Activated CD4-positive, alpha-beta T cell treated with anti-CD3 and anti-CD28 coated beads, Interleukin-2, amount 50 U/mL, for 4 hours (primary cell): ENCODE results near the gene FCRL6.
A peak's percentile ranks its signal among the peaks of the same experiment; 100 is the strongest.

ENCODE experiments used
- DNase-seq, 2 experiments: peaks; one replicate each; pipeline ENCODE4 v3.0.0-alpha.2; 2020

FCRL6 gene

DNA sequence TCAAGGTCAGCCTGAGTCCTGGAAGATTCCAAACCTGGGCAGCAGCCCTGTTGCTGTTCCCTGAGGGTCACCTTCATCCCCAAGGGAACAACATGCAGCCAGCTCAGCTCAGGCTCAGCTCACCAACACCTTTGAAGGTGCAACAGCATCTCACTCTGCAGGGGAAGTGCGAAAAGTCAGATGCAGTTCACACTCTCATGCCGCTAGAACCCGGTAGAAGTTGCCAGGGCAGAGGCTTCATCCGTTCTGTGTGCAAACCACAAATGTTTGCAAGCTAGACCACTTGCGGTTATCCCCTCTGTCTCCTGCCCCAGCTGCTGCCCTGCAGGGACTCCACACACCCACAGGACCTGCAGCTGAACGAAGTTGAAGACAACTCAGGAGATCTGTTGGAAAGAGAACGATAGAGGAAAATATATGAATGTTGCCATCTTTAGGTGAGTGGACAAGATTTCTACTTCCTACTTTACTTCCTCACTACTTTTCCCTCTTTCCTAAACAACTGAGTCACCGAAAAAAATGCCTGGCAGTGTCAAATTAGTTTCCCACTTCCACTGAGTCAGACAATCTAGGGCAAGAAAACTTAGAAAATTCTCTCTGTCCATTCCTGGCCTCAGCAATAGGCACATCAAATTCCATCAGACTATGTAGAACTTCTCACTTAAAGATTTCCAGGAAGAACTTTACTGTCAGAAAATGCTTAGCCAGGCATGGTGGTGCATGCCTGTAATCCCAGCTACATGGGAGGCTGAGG, 1.8 kb upstream of the FCRL6 start:
- no peak for DNase-seq

DNA sequence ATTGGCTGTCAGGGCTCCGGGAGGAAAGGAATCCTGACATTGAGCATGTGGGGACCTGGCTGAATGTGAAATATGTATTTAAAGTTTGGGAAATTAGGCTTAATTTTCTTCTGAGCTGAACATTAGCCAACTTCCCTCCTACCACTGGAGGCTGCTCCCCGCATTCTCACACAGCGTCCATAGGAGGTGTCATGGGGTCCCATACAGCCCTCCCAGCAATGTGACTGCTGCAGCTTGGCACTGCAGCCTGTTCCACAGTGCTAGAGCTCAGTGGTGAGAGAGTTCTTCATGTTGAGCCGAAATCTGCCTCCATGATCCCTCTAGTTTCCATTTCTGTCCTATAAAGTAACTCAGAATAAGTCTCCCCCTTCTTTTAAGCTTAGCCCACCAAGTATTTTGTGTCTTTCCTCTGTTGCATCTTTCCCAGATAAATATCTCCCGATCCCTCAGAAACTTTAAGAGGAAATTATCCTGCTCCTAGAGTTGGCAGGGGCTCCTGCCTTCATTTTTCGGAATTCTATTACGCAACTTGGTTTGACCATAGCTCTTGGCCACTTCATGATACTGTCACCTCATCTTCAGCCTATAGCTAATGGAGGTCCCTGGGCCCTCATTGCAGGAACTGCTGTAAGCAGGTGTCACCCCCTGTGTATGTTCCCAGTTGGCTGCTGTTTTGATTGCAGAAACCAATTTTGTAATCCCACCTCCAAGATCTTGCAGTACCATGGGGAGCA, 2.0 kb downstream of the FCRL6 start:
- DNase-seq, result no peak

DNA sequence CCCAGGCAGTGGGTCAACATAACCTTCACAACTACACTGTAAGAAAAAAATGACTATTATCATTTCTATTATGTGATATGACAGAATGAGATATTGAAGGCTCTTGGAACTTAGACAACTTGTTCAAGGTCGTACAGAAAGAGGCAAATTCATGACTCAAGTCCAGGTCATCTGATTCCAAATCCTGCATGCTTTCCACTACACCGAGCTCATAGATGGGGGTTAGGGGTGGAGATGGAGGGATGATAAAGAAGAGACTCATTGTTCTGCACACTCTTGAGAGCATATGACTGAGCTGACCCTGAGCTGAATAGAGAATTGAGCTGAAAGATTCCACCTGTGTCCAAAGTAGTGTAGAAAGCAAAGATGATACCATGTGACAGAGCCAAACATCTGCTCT, 2.8 kb downstream of the FCRL6 start:
- DNase-seq, result no peak

DNA sequence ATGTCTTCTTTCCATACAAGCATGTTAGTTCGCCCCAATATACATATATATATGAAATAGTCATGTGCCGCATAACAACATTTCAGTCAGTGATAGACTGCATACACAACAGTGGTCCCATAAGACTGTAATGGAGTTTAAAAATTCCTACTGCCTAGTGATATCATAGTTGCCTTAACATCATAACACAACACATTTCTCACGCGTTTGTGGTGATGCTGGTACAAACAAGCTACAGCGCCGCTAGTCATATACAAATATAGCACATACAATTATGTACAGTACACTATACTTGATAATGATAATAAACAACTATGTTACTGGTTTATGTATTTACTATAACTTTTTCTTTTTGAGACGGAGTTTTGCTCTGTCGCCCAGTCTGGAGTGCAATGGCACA, 13.8 kb downstream of the FCRL6 start:
- DNase-seq, result no peak

DNA sequence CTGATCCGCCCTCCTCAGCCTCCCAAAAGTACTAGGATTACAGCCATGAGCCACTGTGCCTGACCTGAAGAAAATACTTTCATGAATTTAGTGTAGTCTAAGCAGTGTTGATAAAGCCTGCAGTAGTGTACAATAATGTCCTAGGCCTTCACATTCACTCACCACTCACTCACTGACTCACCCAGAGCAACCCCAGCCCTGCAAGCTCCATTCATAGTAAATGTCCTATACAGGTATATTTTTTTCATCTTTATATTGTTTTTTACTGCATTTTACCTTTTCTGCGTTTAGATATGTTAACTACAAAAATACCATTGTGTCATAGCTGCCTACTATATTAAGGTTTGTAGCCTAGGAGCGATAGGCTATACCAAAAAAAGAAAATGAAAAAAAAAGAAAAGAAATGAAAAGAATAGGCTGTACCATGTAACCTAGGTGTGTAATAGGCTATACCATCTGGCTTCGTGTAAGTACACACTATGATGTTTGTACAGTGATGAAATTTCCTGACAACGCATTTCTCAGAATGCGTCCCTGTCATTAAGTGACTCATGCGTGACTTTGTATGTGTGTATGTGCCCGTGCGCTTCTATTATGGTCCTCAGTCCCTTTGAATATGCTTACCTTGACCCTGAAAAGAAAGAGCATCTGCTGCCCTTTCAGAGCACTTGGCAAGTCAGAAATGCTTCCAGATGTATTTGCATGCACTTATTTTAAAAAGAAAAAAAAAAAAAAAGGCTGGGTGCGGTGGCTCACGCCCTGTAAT, 15.3 kb downstream of the FCRL6 start:
- no peak for DNase-seq

DNA sequence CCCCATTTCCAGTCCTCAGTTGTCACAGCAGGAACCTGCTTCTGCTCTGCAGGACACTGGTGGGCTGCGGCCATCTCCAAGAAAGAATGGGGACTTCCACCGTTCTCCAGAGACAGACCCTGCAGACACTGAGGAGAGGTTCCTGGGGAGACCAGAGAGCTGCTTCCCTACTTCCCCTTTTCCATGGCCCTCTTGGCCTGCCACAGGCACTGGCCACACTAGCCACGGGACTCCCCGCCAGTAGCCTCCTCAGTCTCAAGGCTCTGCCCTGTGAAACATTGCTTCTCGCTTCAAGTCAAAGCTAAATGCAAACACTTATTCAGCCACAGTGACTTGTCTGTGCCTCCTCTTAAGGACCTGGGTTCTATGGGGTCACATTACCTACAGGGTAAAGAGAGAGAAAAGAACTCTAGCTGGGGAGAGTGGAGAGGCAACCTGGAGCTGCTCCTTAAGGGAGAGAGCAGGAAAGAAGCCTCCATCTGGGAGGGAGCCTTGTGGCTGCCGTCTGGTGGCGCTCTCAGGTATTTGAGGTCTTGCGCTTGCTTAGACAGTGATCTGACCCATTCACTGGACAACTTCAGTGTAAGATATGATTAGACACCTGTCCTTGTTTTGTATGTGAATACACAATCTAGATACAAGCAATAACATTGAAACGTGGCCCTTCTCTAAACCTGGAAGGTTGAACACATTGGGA, 19.2 kb downstream of the FCRL6 start:
- DNase-seq, result no peak

DNA sequence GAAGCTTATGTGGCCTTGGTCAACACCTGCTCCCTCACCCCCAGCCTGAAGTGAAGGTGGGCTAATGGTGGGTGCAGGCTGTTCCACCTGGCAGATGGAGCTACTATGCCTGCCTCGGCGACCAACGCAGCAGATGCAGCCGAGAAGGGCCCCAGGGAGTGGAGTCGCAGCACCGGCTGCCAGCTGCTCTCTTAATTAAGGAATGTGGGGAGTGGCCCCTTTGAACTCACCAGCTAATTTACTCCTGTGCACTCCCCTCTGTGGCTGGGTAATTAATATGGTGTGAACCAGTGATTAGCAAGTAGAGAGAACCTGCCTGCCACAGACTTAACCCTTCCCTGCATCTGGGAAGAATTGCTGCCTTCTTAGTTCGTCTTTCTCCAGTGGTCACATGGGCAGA, 21.2 kb downstream of the FCRL6 start:
- DNase-seq, result no peak

DNA sequence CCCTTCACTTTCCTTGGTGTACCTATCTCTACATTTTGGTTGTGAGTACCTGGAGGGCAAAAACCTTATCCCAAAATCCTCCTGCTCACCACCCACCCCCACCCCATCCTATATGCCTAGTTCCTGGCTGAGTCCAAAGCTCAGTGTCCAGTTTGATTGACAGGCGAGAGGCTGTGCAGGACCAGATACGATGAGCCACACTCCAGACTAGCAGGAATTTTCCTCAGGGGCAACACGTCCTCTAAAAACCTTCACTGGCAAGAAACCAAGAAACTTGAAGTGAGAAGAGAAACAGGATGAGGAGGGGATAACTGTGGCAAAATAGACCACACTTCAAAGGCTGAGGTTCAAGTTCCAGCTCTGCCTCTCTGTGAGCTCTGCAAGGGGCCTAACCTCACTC, 23.4 kb downstream of the FCRL6 start:
- no peak for DNase-seq

DNA sequence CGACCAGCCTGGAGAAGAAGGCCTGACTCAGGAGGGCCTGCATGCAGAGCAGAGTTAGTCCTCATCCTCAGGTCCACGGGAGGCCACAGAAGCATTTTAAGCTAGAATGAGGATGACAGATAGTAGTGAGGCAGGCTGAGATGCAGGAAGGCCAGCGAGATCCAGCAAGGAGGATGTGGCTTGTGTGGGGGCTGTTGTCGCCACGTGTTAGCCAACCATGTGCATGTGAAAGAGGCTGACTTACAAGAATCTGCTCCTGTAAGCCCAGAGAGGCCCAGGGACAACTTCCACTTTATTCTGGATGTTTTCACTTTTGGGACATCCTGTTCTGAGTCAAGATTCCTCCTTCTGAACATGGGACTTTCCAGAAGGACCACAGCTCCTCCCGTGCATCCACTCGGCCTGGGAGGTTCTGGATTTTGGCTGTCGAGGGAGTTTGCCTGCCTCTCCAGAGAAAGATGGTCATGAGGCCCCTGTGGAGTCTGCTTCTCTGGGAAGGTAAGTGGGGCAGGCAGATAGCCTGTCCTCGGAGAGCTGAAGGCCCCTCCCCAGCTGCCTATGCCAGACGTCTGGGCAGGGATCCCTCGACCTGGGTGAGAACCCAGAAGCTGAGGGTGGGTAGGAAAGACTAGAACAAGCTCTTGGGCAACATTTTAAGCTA, 24.4 kb downstream of the FCRL6 start, which contains the start of gene SLAMF8:
TSS of gene SLAMF8 (plus strand) at position 433 of the 661 bp plus-strand sequence. CDS start at position 459, 26 bp downstream.
- peak in 1 of 2 experiments; percentile 21 for DNase-seq

DNA sequence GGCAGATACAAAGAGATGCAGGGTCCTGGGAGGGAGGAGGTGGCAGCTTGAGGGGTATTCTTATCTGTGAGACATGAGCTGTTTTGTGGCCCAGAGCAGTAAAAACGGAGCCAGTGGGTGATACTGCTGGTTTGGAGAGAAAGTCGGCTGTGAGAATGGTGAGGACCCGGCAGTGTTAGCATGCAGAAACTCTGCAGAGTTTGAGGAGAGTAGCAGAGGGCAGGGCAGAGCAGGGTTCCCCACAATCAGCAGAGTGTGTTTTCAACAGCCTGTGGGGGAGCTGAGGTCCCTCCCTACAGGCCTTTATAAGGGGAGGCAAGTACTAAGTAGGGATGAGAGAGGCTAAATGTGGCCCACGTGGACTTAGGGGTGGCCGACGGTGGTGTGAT, 24.9 kb downstream of the FCRL6 start:
- DNase-seq, result no peak

DNA sequence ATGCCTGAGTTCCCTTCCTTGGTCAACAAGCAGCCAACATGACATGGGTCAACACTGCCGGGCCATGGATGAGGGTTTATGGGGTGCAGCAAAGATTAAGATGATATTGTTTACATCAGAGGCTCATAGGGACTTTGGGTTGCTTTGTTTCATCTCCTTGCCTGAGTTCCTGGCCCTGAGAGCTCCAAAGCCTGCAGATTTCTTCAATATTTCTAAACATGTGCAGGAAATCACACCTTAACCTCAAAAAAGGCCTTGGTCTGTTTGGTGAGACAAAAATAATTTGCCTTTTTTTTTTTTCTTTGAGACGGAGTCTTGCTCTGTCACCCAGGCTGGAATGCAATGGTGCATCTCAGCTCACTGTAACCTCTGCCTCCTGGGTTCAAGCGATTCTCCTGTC, 25.4 kb downstream of the FCRL6 start:
- DNase-seq, result no peak

DNA sequence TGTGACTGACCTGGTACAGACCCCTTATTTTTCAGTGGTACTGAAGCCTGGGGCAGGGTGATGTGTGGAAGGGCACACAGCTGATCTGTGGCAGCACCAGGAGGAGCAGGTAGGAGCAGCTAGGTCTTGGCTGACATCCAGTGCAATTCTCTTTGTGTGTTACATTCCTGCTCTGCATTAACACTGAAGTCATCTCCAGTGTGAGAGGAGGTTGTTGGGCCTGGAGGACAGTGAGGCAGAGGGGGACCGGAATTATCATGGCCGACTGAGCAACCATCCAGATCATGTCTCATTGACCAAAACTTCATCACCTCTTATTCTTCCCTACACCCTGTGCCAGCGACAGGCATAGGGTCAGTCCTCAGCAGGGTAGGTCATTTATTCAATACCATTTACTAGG, 26.0 kb downstream of the FCRL6 start:
- no peak for DNase-seq

DNA sequence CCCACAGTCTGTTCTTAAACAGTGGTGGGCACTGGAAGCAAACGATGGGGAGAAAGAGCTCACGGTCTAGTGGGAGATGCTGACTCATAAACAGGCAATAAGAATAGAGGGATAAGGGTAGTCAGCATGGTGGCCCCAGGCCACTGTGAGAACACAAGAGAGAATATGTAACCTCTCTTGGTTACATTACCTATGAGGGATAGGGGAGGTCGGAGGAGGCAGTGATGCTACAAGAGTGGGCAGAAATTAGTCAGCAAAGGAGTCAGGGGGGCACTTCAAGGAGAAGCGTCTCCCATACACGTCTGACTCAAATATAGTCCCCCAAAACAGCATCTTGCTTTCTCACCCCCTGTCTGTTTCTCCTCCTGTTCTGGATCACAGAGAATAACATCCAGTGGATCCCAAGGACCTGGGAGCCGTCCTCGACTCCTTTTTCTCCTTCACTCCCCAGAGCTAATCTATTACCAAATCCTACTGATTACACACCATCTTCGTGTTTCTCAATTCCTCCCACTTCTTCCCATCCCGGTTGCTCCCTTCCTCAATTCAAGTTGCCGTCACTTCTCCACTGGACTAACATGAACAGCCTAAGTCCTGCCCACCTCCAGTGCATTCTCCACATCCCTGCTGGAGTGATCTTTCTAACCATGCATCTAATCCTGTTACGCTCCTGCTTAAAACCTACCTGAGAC, 26.6 kb downstream of the FCRL6 start:
- DNase-seq, result no peak

DNA sequence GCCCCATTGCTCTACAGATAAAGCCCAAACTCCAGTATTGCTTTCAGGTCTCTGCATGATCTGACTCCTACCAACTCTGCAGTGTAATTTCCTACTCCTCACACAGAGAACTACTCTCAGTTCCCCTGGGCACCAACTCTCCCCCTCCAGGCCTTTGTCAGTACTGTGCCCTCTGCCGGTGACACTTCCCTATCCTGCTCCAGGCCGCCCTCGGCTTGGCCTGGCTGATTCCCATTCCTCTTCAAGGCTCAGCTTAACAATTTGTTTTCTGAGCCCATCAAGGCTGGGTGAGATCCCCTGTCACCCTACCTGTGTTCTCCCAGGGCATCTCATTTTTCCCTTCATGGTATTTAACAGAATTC, 27.1 kb downstream of the FCRL6 start:
- DNase-seq, result no peak

DNA sequence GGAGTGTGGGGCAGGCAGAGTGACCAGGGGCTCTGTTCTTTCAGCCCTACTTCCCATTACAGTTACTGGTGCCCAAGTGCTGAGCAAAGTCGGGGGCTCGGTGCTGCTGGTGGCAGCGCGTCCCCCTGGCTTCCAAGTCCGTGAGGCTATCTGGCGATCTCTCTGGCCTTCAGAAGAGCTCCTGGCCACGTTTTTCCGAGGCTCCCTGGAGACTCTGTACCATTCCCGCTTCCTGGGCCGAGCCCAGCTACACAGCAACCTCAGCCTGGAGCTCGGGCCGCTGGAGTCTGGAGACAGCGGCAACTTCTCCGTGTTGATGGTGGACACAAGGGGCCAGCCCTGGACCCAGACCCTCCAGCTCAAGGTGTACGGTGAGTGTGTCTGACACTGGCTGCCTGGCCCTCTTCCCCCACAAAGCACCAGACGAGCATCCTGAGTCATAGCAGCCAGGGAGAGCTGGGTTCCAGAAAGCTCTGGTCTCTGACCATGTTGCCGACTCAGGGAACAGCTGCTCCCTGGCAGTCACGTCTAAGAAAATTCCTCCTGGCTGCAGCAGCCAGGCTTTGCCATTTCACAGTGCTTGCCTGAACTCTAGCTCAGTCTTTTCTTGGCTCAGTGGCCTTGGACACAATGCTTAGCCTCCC, 27.8 kb downstream of the FCRL6 start:
- DNase-seq, result no peak

DNA sequence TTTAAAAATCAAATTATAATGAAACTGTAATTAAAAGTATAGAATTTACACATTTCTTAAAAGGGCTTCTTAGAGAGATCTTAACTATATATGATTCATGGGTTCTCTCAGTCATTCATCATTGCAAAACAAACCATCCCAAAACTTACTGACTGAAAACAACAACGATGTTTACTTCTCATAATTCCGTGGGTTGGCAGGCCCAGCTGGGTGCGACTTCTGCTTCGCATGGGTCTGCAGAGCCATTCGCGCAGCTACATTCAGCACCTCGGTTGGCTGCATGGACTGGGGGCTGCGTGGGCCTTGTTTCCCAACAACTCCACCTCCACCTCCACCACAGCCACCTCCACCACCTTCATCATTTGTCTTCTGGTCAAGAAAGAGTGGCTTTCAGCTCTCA, 28.6 kb downstream of the FCRL6 start:
- DNase-seq, result no peak

DNA sequence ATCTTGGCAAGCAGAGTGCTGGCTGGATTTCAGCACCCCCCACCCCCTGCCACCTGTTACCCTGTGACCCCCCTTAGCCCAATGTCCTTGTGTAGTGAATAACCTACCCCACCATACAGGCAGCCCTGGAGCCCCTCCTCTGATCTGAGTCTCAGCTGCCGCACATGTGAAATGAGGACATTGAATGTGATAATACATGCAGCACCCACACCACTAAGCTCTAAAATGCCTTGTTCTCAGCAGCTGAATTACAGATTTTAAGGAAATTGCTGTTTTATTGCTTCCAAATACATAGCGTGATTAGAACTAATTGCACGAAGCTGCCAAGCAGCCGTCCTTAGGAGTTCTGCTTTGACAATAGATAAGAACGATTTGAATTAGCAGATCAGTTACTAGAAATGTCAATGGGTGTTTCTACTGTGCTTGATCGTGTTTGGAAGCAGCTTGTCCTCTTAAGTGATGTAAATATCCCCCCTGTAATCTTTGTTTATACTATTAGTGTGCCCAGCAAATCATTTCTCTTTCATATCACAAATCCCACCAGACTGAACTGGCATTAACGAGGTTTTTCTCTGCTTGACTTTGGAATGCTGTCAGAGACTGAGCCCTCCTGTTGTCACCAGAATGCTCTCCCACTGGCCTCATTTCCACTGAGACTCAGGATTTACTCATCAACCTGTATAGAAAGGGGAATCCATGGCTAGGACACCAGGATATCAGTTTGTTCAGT, 29.4 kb downstream of the FCRL6 start:
- no peak for DNase-seq

DNA sequence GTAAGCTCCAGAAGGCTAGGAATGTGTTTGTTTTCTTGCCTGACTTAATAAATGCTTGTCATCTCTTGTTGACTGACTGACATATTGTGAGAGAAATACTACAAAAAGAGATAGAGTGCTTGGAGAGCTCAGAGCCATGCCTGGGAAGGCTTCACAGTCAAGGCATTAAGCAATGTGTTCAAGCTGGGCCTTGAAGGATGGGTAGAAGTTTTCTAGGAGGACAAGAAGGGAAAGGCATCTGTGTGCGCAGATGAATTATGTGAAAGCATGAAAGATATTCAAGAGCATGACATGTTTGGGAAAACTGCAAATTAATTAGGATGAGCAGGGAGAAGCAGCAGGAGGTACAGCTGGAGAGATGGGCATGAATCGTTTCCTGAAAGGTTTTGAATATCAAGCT, 30.1 kb downstream of the FCRL6 start:
- DNase-seq, result no peak

DNA sequence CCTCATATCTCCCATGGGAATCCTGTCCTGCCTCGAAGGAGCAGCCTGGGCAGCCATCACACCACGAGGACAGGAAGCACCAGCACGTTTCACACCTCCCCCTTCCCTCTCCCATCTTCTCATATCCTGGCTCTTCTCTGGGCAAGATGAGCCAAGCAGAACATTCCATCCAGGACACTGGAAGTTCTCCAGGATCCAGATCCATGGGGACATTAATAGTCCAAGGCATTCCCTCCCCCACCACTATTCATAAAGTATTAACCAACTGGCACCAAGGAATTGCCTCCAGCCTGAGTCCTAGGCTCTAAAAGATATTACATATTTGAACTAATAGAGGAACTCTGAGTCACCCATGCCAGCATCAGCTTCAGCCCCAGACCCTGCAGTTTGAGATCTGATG, 33.2 kb downstream of the FCRL6 start:
- no peak for DNase-seq

DNA sequence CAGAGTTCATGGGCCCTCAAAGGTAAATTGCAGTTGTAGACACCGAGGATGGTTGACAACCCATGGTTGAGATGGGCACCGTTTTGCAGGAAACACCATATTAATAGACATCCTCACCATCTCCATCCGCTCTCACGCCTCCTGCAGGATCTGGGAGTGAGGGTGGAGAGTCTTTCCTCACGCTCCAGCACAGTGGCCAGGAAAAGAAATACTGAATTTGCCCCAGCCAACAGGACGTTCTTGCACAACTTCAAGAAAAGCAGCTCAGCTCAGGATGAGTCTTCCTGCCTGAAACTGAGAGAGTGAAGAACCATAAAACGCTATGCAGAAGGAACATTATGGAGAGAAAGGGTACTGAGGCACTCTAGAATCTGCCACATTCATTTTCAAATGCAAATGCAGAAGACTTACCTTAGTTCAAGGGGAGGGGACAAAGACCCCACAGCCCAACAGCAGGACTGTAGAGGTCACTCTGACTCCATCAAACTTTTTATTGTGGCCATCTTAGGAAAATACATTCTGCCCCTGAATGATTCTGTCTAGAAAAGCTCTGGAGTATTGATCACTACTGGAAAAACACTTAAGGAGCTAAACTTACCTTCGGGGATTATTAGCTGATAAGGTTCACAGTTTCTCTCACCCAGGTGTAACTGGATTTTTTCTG, 33.8 kb downstream of the FCRL6 start:
- DNase-seq, result no peak
